H7 (cell line): ENCODE results near the gene CASP1. TPM values are rescaled to one million over a fixed set of nuclear protein-coding genes. Genes with fewer than 3 reads are reported as not detected.
"Not testable (repeated sequence)": the region's sequence is repeated elsewhere in the genome, so short reads cannot be mapped to it uniquely, and the experiment has no call there.

Experiments
- DNase-seq: peaks from one replicate; pipeline ENCODE4 v3.0.0; 2012
- H3K27me3 ChIP-seq: 2 replicates; pipeline ENCODE4 v1.6.0; 2011; ENCODE audit warnings: mild to moderate bottlenecking, low read length; ENCODE audit not compliant: control insufficient read depth, insufficient read depth
- H3K36me3 ChIP-seq: replicated peaks from 2 replicates; pipeline ENCODE4 v1.5.1; 2011; ENCODE audit warnings: low read length; ENCODE audit not compliant: control insufficient read depth, insufficient read depth
- H3K4me3 ChIP-seq: 2 replicates; pipeline ENCODE4 v1.5.1; 2011; ENCODE audit warnings: low read depth, mild to moderate bottlenecking, control low read depth, low read length, moderate library complexity; ENCODE audit not compliant: insufficient read depth
- total RNA-seq: library from RNA; depleted of rRNA; stranded (reverse); fragments of >200 nt; shearing (Covaris generic); gene quantifications from 2 replicates; pipeline ENCODE4 v1.2.3, GENCODE V29; 2014; rRNA removed

The CASP1 gene
- not detected in 2 replicates for total RNA-seq

- Histone ChIP-seq H3K27me3 (no peaks in the 10 kb centered on the region), H3K4me3 (no peak within 1 kb of the TSS), H3K36me3 (no peaks in the 10 kb centered on the region)
- DNase-seq = no peak
Measured at GRCh38 chr11:105034813-105035620, at the start of gene CASP1. CASP1 (minus strand) TSS chr11:105035144; CDS start chr11:105035113, 31 bp downstream.

GRCh38 chr11:105081412-105082150, 46.6 kb upstream of the CASP1 start:
- no peak overlapping the region for H3K4me3 ChIP-seq
- DNase-seq = no peak
- H3K36me3 ChIP-seq = no peaks in the 10 kb centered on the region
- no peaks in the 10 kb centered on the region for H3K27me3 ChIP-seq

GRCh38 chr11:105080171-105080906, 45.4 kb upstream of the CASP1 start:
- H3K36me3 ChIP-seq, DNase-seq, H3K27me3 ChIP-seq: not testable (repeated sequence)

DNA sequence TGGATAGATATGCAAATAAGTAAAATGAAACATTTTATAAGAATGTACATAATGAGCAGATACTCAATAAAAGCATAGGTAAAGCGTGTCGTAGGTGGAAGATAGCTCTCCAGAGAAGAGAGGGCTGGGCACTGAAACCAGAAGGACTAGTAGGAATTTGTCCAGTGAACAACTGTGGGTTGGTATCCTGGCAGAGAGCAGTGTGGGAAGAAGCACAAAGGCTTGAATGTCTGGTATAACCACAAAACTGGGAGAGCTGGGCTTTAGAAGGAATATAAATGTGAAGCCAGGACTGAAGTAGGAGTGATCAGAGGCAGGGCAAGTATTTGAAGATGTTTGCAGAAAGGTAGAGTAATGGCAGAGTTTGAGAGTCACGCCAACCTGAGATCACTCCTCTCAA, 43.3 kb upstream of the CASP1 start:
- H3K4me3 ChIP-seq = no peak overlapping the region
- no peaks in the 10 kb centered on the region for H3K36me3 ChIP-seq
- no peak for DNase-seq

More at GRCh38 chr11:105080171-105080906, 45.4 kb upstream of the CASP1 start:
- not testable (repeated sequence) for H3K4me3 ChIP-seq

DNA sequence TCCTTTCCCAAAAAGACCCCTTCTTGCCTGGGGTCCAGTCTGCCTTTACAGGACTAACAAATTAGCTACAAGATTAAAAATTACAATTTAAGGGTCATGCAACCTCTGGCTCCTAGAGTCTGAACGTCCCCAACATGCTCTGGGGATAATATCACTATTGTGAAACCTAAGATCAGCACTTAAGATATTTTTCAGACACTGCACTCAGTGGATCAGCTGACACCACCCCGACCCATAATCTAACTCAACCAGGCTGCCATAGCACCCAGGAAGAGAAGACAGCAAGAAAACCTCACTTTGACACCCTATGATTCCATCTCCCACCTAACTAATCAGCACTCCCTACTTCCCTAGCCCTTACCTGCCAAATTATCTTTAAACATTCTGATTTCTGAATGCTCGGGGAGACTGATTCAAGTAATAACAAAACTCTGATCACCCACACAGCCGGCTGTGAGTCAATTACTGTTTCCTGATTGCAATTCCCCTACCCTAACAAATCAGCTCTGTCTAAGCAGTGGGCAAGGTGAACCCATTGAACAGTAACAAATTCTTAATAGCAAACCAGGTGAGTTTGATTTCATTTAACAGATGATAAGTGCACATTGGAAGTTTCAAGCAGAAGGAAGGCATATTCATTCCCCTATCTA, 42.3 kb upstream of the CASP1 start:
- not testable (repeated sequence) for H3K27me3 ChIP-seq, H3K4me3 ChIP-seq, DNase-seq, H3K36me3 ChIP-seq

More for the DNA sequence above, 43.3 kb upstream of the CASP1 start:
- no peaks in the 10 kb centered on the region for H3K27me3 ChIP-seq

DNA sequence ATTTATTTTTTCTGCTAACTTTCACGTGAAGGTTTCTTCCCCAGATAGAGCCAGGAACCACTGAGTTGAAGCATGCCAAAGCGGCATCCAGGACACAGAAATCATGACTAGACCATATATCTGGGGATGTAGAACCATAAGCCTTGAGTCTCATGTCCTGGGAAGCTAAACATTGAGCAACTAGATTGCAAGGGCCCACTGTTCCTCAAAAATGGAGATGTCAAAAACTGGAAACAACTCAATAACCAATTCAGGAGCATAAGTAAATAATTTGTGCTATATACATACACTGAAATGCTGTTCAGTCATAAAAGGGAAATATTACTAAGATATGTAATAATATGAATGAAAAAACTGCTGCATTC, 39.2 kb upstream of the CASP1 start:
- no peaks in the 10 kb centered on the region for H3K27me3 ChIP-seq
- no peak overlapping the region for H3K4me3 ChIP-seq
- DNase-seq = no peak
- no peaks in the 10 kb centered on the region for H3K36me3 ChIP-seq

- no peak for DNase-seq
- no peaks in the 10 kb centered on the region for H3K36me3 ChIP-seq
- no peaks in the 10 kb centered on the region for H3K27me3 ChIP-seq
- H3K4me3 ChIP-seq = no peak overlapping the region
Measured at GRCh38 chr11:105073456-105074165, 38.7 kb upstream of the CASP1 start.

GRCh38 chr11:105072080-105072479, 37.1 kb upstream of the CASP1 start:
- not testable (repeated sequence) for H3K27me3 ChIP-seq, H3K36me3 ChIP-seq, H3K4me3 ChIP-seq, DNase-seq

GRCh38 chr11:105071089-105071732, 36.3 kb upstream of the CASP1 start:
- Histone ChIP-seq H3K27me3 (no peaks in the 10 kb centered on the region), H3K4me3 (no peak overlapping the region), H3K36me3 (no peaks in the 10 kb centered on the region)
- DNase-seq = no peak

DNA sequence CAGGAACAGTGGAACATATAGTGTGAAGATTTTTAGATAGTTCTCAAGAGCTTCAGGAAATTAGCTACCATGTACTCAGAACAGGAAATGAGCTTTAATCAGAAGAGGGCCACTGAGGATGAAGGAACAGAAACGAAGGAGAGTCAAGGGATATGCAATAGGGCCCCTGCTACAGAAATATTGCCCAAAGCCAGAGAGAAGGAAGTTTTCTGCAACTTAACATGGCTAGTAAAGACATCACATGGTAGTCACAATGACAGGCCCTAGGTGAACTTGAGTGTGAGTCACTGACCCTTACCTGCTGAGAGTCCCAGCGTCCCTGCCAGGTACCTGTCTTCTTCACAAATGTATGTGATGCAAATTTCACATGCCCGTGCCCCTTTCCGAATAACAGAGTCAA, 35.4 kb upstream of the CASP1 start:
- no peak for DNase-seq
- Histone ChIP-seq H3K27me3 (no peaks in the 10 kb centered on the region), H3K4me3 (no peak overlapping the region), H3K36me3 (no peaks in the 10 kb centered on the region)

- DNase-seq, H3K27me3 ChIP-seq, H3K4me3 ChIP-seq, H3K36me3 ChIP-seq: not testable (repeated sequence)
Measured at GRCh38 chr11:105069749-105070148, 34.8 kb upstream of the CASP1 start.

GRCh38 chr11:105063245-105063941, 28.4 kb upstream of the CASP1 start:
- H3K36me3 ChIP-seq, H3K4me3 ChIP-seq, H3K27me3 ChIP-seq, DNase-seq: not testable (repeated sequence)

- Histone ChIP-seq H3K36me3 (no peaks in the 10 kb centered on the region), H3K27me3 (no peaks in the 10 kb centered on the region), H3K4me3 (no peak overlapping the region)
- no peak for DNase-seq
Measured at GRCh38 chr11:105057432-105057831, 22.5 kb upstream of the CASP1 start.
